ENCODE results near the gene PTGES.
"Not testable (repeated sequence)": the region's sequence is repeated elsewhere in the genome, so short reads cannot be mapped to it uniquely, and the experiment has no call there.

The PTGES gene

GRCh38 chr9:129776938-129777768, 24.3 kb upstream of the PTGES start:
- H3K4me3 ChIP-seq (ENCODE audit: low read length), result peak overlapping the region; percentile 45
- DNase-seq (ENCODE audit: low read depth), result peak; percentile 99
- no peak for TF ChIP-seq CTCF (conservative IDR thresholded peaks at IDR 0.05; ENCODE audit: low read length)

- peak; percentile 56 for DNase-seq (ENCODE audit: low read depth)
- H3K4me3 ChIP-seq (ENCODE audit: low read length), result peak overlapping the region; percentile 45
- no peak for TF ChIP-seq CTCF (conservative IDR thresholded peaks at IDR 0.05; ENCODE audit: low read length)
These were observed 23.7 kb upstream of the PTGES start for GRCh38 chr9:129776566-129776937.

DNA sequence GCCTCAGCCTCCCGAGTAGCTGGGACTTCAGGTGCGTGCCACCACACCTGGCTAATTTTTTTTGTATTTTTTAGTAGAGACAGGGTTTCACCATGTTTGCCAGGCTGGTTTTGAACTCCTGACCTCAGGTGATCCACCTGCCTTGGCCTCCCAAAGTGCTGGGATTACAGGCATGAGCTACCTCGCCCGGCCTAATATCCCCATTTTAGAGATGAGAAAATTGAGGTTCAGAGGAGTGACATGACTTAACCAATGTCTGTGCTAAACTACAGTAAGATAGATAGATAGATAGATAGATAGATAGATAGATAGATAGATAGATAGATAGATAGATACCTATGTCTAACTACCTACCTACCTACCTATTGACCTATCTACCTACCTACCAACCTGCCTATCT, 23.3 kb upstream of the PTGES start:
- DNase-seq (ENCODE audit: low read depth); H3K4me3 ChIP-seq (ENCODE audit: low read length): not testable (repeated sequence)

- no peak overlapping the region for H3K4me3 ChIP-seq (ENCODE audit: low read length)
- no peak for DNase-seq (ENCODE audit: low read depth)
- TF ChIP-seq CTCF (conservative IDR thresholded peaks at IDR 0.05; ENCODE audit: low read length), result no peak
These were observed 22.6 kb upstream of the PTGES start for GRCh38 chr9:129775448-129775798.

DNA sequence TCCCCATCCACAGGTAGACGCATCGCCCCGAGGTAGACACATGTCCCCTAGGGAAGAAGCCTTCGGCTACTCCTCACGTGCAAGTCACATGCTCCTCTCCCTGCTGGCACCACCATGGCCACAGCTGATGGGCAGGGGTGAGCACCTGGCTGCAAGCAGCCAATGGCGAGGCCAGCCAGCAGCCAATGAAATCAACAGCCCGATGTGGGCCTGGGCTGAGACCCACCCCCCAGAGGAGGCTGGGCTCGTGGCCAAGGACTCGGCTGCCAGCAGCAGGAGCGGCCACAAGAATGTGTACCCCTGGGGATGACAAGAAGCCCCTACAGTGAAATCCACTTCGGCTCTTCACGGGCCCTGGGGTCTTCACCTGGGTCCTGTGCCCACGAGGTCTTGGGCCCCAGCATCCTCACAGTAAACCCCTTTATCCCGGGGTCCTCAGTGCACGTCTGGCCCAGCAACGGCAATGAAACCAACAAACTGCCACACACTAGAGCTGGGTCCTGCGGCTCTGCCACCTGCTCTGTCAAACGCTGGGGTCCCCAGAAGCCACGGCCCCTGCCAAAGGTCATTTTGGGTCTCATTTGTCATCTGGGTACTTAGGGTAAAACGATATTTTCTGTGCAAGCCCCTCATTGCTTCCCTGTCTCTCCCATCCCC, 22.1 kb upstream of the PTGES start:
- DNase-seq (ENCODE audit: low read depth), result no peak
- TF ChIP-seq CTCF (conservative IDR thresholded peaks at IDR 0.05; ENCODE audit: low read length), result no peak

GRCh38 chr9:129773262-129774048, 20.6 kb upstream of the PTGES start:
- DNase-seq (ENCODE audit: low read depth), result peak; percentile 75
- no peak for TF ChIP-seq CTCF (conservative IDR thresholded peaks at IDR 0.05; ENCODE audit: low read length)
- no peak overlapping the region for H3K4me3 ChIP-seq (ENCODE audit: low read length)

More for the DNA sequence above, 22.1 kb upstream of the PTGES start:
- H3K4me3 ChIP-seq (ENCODE audit: low read length), result no peak overlapping the region

- no peak for TF ChIP-seq CTCF (conservative IDR thresholded peaks at IDR 0.05; ENCODE audit: low read length)
- DNase-seq (ENCODE audit: low read depth), result no peak
- no peak overlapping the region for H3K4me3 ChIP-seq (ENCODE audit: low read length)
These were observed 17.9 kb upstream of the PTGES start for GRCh38 chr9:129770741-129771140.

Data from AG10803 (cell line).